IMR-90 (cell line): ENCODE results near the gene USP24. TPM values are rescaled to one million over a fixed set of nuclear protein-coding genes. Genes with fewer than 3 reads are reported as not detected.

ENCODE experiments used
- ATAC-seq: fragments of 200-7000 bp; cut with Tn5 transposase; 2 replicates; pipeline ENCODE4 v1.9.1; 2020; ENCODE audit warnings: low read depth, mild to moderate bottlenecking, moderate library complexity
- BruUV-seq: library from RNA; stranded (reverse); fragments of 400-500 nt; replicated peaks from 2 replicates; lab custom pipeline; 2021; lab: Mats Ljungman, UMichigan
- CTCF ChIA-PET: fragments of 300-600 bp; formaldehyde crosslinking; extraction: SDS; loops from one replicate; lab custom pipeline; 2021; ENCODE audit warnings: antibody characterized with exemption; lab: Yijun Ruan, JAX
- POLR2A ChIA-PET: fragments of 300-600 bp; sonication (Branson Sonifier 250); formaldehyde crosslinking; loops from one replicate; lab custom pipeline; 2022; ENCODE audit warnings: antibody characterized with exemption; ENCODE audit not compliant: unreplicated experiment; lab: Charles Lee
- DNase-seq: peaks from one replicate; pipeline ENCODE4 v3.0.0; 2013
- H2AFZ ChIP-seq: replicated peaks from 2 replicates; pipeline ENCODE3; 2013; ENCODE audit warnings: low read length, mild to moderate bottlenecking; ENCODE audit not compliant: poor library complexity
- H2AK5ac ChIP-seq: 2 replicates; pipeline ENCODE4 v1.6.1; 2013; ENCODE audit warnings: low read depth, low read length, inconsistent platforms
- H2AK9ac ChIP-seq: replicated peaks from 2 replicates; pipeline ENCODE3; 2013; ENCODE audit warnings: mild to moderate bottlenecking, low read depth, low read length, moderate library complexity; ENCODE audit not compliant: poor library complexity
- H2BK120ac ChIP-seq: 2 replicates; pipeline ENCODE4 v1.6.1; 2013; ENCODE audit warnings: low read depth, low read length, inconsistent platforms
- H2BK15ac ChIP-seq: 3 replicates; pipeline ENCODE4 v1.6.1; 2013; ENCODE audit warnings: low read depth, low read length, inconsistent platforms
- H2BK20ac ChIP-seq: 2 replicates; pipeline ENCODE4 v1.6.1; 2013; ENCODE audit warnings: low read depth, mild to moderate bottlenecking, inconsistent platforms, low read length, moderate library complexity
- H2BK5ac ChIP-seq: 2 replicates; pipeline ENCODE4 v1.6.1; 2013; ENCODE audit warnings: mild to moderate bottlenecking, low read depth, low read length, inconsistent platforms; ENCODE audit not compliant: poor library complexity, severe bottlenecking
- H3K14ac ChIP-seq: replicated peaks from 2 replicates; pipeline ENCODE4 v1.6.1; 2013; ENCODE audit warnings: low read depth, low read length, inconsistent platforms
- H3K18ac ChIP-seq: 2 replicates; pipeline ENCODE4 v1.6.1; 2013; ENCODE audit warnings: low read depth, low read length, control low read depth
- H3K23ac ChIP-seq: 2 replicates; pipeline ENCODE4 v1.6.1; 2013; ENCODE audit warnings: low read depth, low read length, inconsistent platforms
- H3K27ac ChIP-seq: 2 replicates; pipeline ENCODE4 v1.5.1; 2013; ENCODE audit warnings: mild to moderate bottlenecking, control low read depth, low read length; ENCODE audit not compliant: insufficient read depth
- H3K27me3 ChIP-seq: 2 replicates; pipeline ENCODE4 v1.6.1; 2013; ENCODE audit warnings: low read length; ENCODE audit not compliant: control insufficient read depth, insufficient read depth
- H3K36me3 ChIP-seq: 2 replicates; pipeline ENCODE4 v1.6.1; 2013; ENCODE audit warnings: low read length, mixed read lengths; ENCODE audit not compliant: control insufficient read depth, insufficient read depth
- H3K4ac ChIP-seq: 2 replicates; pipeline ENCODE4 v1.6.1; 2013; ENCODE audit warnings: low read depth, low read length, inconsistent platforms
- H3K4me1 ChIP-seq: 2 replicates; pipeline ENCODE4 v1.6.1; 2013; ENCODE audit warnings: low read length, mixed read lengths; ENCODE audit not compliant: control insufficient read depth, insufficient read depth
- H3K4me2 ChIP-seq: 2 replicates; pipeline ENCODE4 v1.6.1; 2013; ENCODE audit warnings: low read depth, mild to moderate bottlenecking, control low read depth, low read length, moderate library complexity
- H3K4me3 ChIP-seq: 2 replicates; pipeline ENCODE4 v1.5.1; 2013; ENCODE audit warnings: low read depth, mild to moderate bottlenecking, control low read depth, low read length, moderate library complexity; ENCODE audit not compliant: insufficient read depth
- H3K56ac ChIP-seq: 2 replicates; pipeline ENCODE4 v1.6.1; 2013; ENCODE audit warnings: low read length, inconsistent platforms; ENCODE audit not compliant: insufficient read depth; ENCODE audit errors: extremely low read depth
- H3K79me1 ChIP-seq, 2 experiments: 2 replicates each; pipeline ENCODE4 v1.6.1; 2013; ENCODE audit warnings: low read length in 2 of 2, inconsistent platforms in 1 of 2, low read depth in 1 of 2
- H3K9ac ChIP-seq: 2 replicates; pipeline ENCODE4 v1.6.1; 2013; ENCODE audit warnings: low read depth, low read length, control low read depth
- H3K9me1 ChIP-seq: 2 replicates; pipeline ENCODE4 v1.6.1; 2013; ENCODE audit warnings: low read length, inconsistent platforms; ENCODE audit not compliant: insufficient read depth
- H3K9me3 ChIP-seq: 2 replicates; pipeline ENCODE4 v1.6.1; 2013; ENCODE audit warnings: low read length; ENCODE audit not compliant: control insufficient read depth, insufficient read depth
- H4K20me1 ChIP-seq: 2 replicates; pipeline ENCODE4 v1.6.1; 2013; ENCODE audit warnings: low read length, inconsistent platforms; ENCODE audit not compliant: insufficient read depth
- H4K5ac ChIP-seq: 2 replicates; pipeline ENCODE4 v1.6.1; 2013; ENCODE audit warnings: mild to moderate bottlenecking, low read depth, low read length, control low read depth
- H4K8ac ChIP-seq, 2 experiments: 2 replicates each; pipeline ENCODE4 v1.6.1; 2013; ENCODE audit warnings: low read depth in 2 of 2, low read length in 2 of 2, control low read depth in 1 of 2, inconsistent platforms in 1 of 2
- H4K91ac ChIP-seq: 2 replicates; pipeline ENCODE4 v1.6.1; 2013; ENCODE audit warnings: low read depth, low read length, inconsistent platforms; ENCODE audit not compliant: insufficient read depth
- BHLHE40 ChIP-seq: fragments of 150-350 bp; IDR thresholded peaks from 2 replicates; pipeline ENCODE4 v1.6.1; 2016; ENCODE audit warnings: mild to moderate bottlenecking, low read depth, low read length
- CEBPB ChIP-seq: IDR thresholded peaks from 2 replicates; pipeline ENCODE4 v1.6.1; 2012; ENCODE audit warnings: low read depth, low read length, improper control_type of control experiment
- CHD1 ChIP-seq: IDR thresholded peaks from 2 replicates; pipeline ENCODE4 v1.6.1; 2012; ENCODE audit warnings: low read depth, low read length, improper control_type of control experiment
- ELK1 ChIP-seq: fragments of 150-350 bp; IDR thresholded peaks from 2 replicates; pipeline ENCODE4 v1.6.1; 2016; ENCODE audit warnings: low read depth, mild to moderate bottlenecking, low read length, moderate library complexity, borderline replicate concordance
- MAFK ChIP-seq: IDR thresholded peaks from 2 replicates; pipeline ENCODE4 v1.6.1; 2012; ENCODE audit warnings: low read depth, low read length, improper control_type of control experiment
- MAZ ChIP-seq: IDR thresholded peaks from 2 replicates; pipeline ENCODE4 v1.6.1; 2012; ENCODE audit warnings: low read depth, mild to moderate bottlenecking, low read length, improper control_type of control experiment, moderate library complexity, borderline replicate concordance
- MXI1 ChIP-seq: IDR thresholded peaks from 2 replicates; pipeline ENCODE4 v1.6.1; 2012; ENCODE audit warnings: low read depth, mild to moderate bottlenecking, low read length, moderate library complexity, borderline replicate concordance
- NFE2L2 ChIP-seq: fragments of 150-350 bp; IDR thresholded peaks from 2 replicates; pipeline ENCODE4 v1.6.1; 2016; ENCODE audit warnings: low read depth, mild to moderate bottlenecking, low read length
- POLR2A ChIP-seq: IDR thresholded peaks from 2 replicates; pipeline ENCODE4 v1.6.1; 2012; ENCODE audit warnings: mild to moderate bottlenecking, low read depth, low read length
- RCOR1 ChIP-seq: IDR thresholded peaks from 2 replicates; pipeline ENCODE4 v1.6.1; 2012; ENCODE audit warnings: mild to moderate bottlenecking, low read length, improper control_type of control experiment; ENCODE audit not compliant: insufficient replicate concordance
- RFX5 ChIP-seq: IDR thresholded peaks from 2 replicates; pipeline ENCODE4 v1.8.0; 2012; ENCODE audit warnings: low read depth, mild to moderate bottlenecking, low read length, moderate library complexity
- SMC3 ChIP-seq: fragments of 150-350 bp; IDR thresholded peaks from 2 replicates; pipeline ENCODE4 v1.6.1; 2016; ENCODE audit warnings: low read depth, mild to moderate bottlenecking, antibody characterized with exemption, low read length, moderate library complexity
- USF2 ChIP-seq: fragments of 150-350 bp; IDR thresholded peaks from 2 replicates; pipeline ENCODE4 v1.6.1; 2017; ENCODE audit warnings: mild to moderate bottlenecking, antibody characterized with exemption, low read length, low read depth
- WGBS, 2 experiments: methylation state at CpG; one replicate each; pipeline versions ENCODE4 v1.1.5 to v1.1.7; 2013; ENCODE audit warnings: missing lambda C conversion rate in 2 of 2; ENCODE audit not compliant: insufficient read length in 1 of 2; ENCODE audit errors: extremely low coverage in 2 of 2; 5-methylcytosine and 5-hydroxymethylcytosine counted together
- dilution Hi-C: fragments of 300-500 bp; cut with HindIII; formaldehyde crosslinking; loops from one replicate; pipeline ENCODE4 v1.14.3; 2018; ENCODE audit warnings: low sequenced_read_pairs; ENCODE audit not compliant: unreplicated experiment
- in situ Hi-C: fragments of 300-500 bp; cut with MboI; formaldehyde crosslinking; loops from 3 replicates; pipeline ENCODE4 v1.14.3; 2019; ENCODE audit warnings: low sequenced_read_pairs, inconsistent platforms, mixed read lengths
- intact Hi-C: fragments of 100-400 bp; cut with micrococcal nuclease; formaldehyde crosslinking; loops from 2 replicates; pipeline ENCODE4 v1.10.0; 2022
- polyA plus RNA-seq, 3 experiments: library from polyadenylated mRNA; depleted of rRNA; stranded (reverse); fragments of >200 nt; gene quantifications; 2 replicates each; pipeline ENCODE4 v1.2.3, GENCODE V29; 2012; ENCODE audit warnings: low replicate concordance in 1 of 3
- total RNA-seq: library from RNA; depleted of rRNA; stranded (reverse); fragments of >200 nt; gene quantifications from 2 replicates; pipeline ENCODE4 v1.2.3, GENCODE V29; 2012
- TF ChIP-seq, protein P1 (sequence below): conservative IDR thresholded peaks from 2 replicates; pipeline ENCODE4 v1.5.1; 2012; ENCODE audit warnings: mild to moderate bottlenecking, low read depth, low read length, improper control_type of control experiment

Gene USP24
- total and polyA plus RNA-seq, 2 of the 4 experiments (the other 2 are of a cell fraction) = 8.4 to 36.7 TPM

DNA sequence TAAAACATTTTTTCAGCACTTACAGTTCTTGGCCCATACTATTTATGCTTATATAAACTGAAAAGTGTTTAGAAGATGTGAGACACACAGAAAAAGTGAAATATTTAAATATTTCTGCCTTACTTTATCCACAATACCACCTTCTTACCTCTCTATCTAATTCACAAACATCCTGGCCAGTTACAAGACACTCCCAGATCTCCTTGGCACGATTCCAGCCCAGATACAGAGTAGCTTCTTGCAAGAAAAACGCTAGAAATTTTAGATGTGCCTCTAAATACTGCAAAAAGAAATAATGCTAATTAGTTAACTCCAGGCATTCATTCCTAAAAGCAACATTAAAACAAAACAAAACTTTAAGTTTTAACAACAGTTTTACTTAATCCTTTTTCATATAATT lies 68.4 kb downstream of the USP24 start:
- no peak overlapping the region for H3K23ac ChIP-seq
- no peak overlapping the region for H2BK120ac ChIP-seq
- ATAC-seq (no peak), DNase-seq (no peak)
- no peaks in the 10 kb centered on the region for H3K27me3 ChIP-seq
- no peak overlapping the region for H4K5ac ChIP-seq
- H2AFZ ChIP-seq = no peak overlapping the region
- peaks cover 17% of the 10 kb centered on the region for H3K36me3 ChIP-seq
- peaks cover 5% of the 10 kb centered on the region; the same call in 1 of the 2 replicates for H3K9me1 ChIP-seq
- no peak overlapping the region for H3K4me2 ChIP-seq
- ChIA-PET CTCF (interaction anchor here (0.9 to 1.0 kb wide), 2 partner anchors 130 to 192 kb away, joined by 3 read pairs; no protein-coding TSS in a partner anchor), POLR2A (no interaction called here)
- BruUV-seq = no TSS peak
- H3K4me1 ChIP-seq = peaks cover 2% of the 10 kb centered on the region
- WGBS, 2 experiments = no CpG with 5 or more reads among the region's 2 CpGs
- no peak overlapping the region for H3K4me3 ChIP-seq
- H3K9me3 ChIP-seq = no peaks in the 10 kb centered on the region
- H3K27ac ChIP-seq = no peak overlapping the region
- in situ Hi-C loops (loop anchor here (10.0 kb wide), 1 partner anchor 1438 kb away; no protein-coding TSS in a partner anchor), intact Hi-C loops (loop anchor here (10.0 kb wide), 2 partner anchors 528 to 1438 kb away; no protein-coding TSS in a partner anchor), dilution Hi-C loops (no loop called here)
- TF ChIP-seq MXI1 (no peak), MAZ (no peak), USF2 (no peak), MAFK (no peak), BHLHE40 (no peak), RCOR1 (no peak), ELK1 (no peak), RFX5 (no peak), NFE2L2 (no peak), SMC3 (no peak), CEBPB (no peak), POLR2A (no peak), CHD1 (no peak)
- TF ChIP-seq, protein P1, sequence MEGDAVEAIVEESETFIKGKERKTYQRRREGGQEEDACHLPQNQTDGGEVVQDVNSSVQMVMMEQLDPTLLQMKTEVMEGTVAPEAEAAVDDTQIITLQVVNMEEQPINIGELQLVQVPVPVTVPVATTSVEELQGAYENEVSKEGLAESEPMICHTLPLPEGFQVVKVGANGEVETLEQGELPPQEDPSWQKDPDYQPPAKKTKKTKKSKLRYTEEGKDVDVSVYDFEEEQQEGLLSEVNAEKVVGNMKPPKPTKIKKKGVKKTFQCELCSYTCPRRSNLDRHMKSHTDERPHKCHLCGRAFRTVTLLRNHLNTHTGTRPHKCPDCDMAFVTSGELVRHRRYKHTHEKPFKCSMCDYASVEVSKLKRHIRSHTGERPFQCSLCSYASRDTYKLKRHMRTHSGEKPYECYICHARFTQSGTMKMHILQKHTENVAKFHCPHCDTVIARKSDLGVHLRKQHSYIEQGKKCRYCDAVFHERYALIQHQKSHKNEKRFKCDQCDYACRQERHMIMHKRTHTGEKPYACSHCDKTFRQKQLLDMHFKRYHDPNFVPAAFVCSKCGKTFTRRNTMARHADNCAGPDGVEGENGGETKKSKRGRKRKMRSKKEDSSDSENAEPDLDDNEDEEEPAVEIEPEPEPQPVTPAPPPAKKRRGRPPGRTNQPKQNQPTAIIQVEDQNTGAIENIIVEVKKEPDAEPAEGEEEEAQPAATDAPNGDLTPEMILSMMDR = no peak
- H3K18ac ChIP-seq = no peak overlapping the region
- no peak overlapping the region for H4K8ac ChIP-seq
- H2AK5ac ChIP-seq = no peak overlapping the region
- H2BK20ac ChIP-seq = no peak overlapping the region
- H4K91ac ChIP-seq = no peak overlapping the region
- no peak overlapping the region for H2AK9ac ChIP-seq
- no peak overlapping the region for H2BK15ac ChIP-seq
- no peak overlapping the region for H3K56ac ChIP-seq
- peaks cover 3 to 8% of the 10 kb centered on the region in 2 experiments; a peak in 2 of 4 replicates for H3K79me1 ChIP-seq
- no peaks in the 10 kb centered on the region for H4K20me1 ChIP-seq
- no peak overlapping the region for H2BK5ac ChIP-seq
- no peak overlapping the region for H3K4ac ChIP-seq
- no peak overlapping the region for H3K14ac ChIP-seq
- H3K9ac ChIP-seq = no peak overlapping the region
